A375 (cell line): ENCODE results near the gene KPNA1. TPM values are rescaled to one million over a fixed set of nuclear protein-coding genes. Genes with fewer than 3 reads are reported as not detected.

Source experiments
- small RNA-seq: library from RNA; depleted of rRNA; stranded (forward); fragments of <200 nt; gene quantifications from one replicate; pipeline ENCODE3, GENCODE V24; 2014
- total RNA-seq: library from RNA; depleted of rRNA; stranded (reverse); fragments of >200 nt; shearing (Covaris generic); gene quantifications from 2 replicates; pipeline ENCODE4 v1.2.3, GENCODE V29; 2014; rRNA removed

KPNA1 gene
- total RNA-seq: 22.9 and 24.0 TPM in 2 replicates

DNA sequence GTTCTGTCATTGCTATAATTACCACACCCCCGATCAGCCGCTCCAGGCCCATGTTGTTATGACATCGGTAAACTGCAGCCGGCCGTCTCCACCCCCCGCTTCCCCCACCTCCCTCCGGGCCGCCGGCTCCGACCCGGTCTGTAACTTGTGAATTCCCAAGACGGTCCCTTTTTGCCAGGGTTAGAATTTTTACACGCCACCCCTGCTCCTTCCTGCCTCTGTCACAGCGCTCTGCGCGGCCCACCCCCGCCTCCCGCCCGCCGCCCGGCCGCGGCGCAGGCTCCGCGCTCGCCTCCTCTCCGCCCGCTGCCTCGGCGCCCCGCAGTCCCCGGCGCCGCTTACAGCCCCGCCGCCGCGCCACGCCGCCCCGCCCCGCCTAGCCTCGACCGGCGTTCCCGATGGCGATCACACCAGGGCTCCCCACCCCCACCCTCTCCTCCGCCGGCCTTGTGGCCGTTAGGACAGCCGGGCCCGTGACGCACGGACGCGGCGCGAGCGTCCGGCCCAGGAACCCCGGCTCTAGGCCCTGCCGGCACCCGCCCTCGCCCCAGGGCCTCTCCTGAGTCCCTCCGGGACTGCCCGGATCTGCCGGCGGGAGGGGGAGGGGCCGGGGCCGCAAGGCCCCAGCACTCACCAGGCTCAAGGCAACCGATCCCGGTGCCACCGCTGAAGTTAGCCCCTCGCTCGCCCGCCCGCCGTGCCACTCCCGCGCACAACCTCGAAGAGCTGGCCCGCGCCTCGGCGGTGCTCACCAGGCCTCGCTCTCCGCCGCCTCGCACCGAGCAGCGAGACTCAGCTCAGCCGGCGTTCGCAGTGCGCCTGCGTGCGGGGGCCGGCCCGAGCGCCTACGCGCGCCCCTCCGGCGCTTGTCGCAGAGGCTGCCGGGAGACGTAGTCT, at the start of gene KPNA1:
Gene KPNA1, minus strand, starts transcription at position 817 of the 897 bp plus-strand sequence. CDS start 18,374 bp downstream, outside the sequence.

DNA sequence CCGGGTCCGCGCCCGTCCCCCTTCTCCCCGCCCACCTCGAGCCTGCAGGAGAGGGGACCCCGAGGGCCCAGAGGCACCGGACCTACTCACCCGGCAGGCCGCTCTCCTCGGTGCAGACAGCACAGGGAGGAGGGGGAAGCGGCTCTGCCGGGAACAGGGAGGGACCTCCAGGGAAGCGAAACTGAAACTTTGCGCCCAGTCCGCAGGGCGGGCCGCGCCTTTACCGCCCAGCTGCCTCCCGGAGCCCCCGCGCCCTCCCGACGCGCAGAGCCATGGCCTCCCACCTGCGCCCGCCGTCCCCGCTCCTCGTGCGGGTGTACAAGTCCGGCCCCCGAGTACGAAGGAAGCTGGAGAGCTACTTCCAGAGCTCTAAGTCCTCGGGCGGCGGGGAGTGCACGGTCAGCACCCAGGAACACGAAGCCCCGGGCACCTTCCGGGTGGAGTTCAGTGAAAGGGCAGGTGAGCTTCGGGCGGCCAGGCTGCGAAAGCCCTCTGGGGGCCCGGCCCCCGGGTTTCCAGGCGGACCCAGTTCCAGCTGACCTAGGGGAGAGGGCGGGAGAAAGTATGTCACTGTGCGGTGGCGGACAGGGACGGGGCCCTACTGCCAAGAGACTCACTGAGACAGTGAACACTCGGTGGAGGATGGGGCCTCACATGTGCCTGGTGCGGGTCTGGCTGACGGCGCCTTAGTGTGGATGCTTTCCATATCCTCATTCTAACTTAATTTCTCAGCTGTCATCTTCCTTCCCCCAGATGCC, 49.6 kb upstream of the KPNA1 start, which contains the start of the genes DTX3L and PARP9:
Gene DTX3L, plus strand, starts transcription at position 184 of the 758 bp plus-strand sequence. Its CDS starts 89 bp downstream, at position 273.
Gene PARP9, minus strand, starts transcription at position 146 of the 758 bp plus-strand sequence. CDS start 4,680 bp downstream, outside the sequence.

DNA sequence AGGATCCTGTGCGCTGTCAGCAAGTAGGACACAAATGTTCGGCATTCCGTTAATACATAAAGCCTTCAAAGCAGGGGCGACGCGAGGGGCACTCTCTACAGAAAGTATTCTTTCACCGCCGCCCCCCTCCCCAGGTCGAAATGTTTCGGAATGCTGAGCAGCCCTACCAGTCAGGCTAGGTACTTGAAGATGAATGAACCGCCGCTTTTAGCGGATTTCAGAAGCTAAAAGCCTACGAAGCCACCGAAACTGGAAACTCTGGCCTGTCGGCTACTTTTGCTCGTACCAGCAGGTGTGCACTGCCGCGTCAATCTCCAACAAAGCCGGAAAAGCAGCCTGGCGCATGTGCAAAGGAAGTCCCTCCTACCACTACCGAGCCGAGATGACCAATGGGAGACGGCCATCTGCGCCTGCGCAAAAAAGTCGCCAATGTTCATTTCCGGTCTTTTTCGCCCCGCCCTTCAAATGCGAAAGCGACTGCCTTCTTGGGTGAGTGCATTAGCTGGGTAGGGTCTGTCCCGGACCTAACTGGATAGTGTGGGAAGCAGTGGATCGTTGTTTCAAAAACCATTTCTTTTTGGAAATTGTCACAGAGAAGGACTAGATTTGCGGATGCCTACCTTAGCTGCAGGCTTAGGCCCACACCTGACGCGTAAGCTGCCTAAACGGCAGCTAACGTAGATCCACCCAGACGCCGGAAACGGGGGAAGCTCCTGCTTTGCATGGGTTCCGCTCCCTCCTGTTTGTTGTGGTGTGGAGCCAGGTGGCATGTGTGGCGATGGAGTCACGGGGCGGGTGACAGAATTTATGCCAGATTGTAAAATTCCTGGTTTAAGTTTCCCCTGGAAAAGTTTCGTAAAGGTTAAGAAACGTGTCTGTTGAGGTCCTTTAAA, 98.7 kb downstream of the KPNA1 start, which contains the start of gene WDR5B:
Gene WDR5B, minus strand, starts transcription at position 301 of the 893 bp plus-strand sequence. CDS start 534 bp downstream, outside the sequence.

DNA sequence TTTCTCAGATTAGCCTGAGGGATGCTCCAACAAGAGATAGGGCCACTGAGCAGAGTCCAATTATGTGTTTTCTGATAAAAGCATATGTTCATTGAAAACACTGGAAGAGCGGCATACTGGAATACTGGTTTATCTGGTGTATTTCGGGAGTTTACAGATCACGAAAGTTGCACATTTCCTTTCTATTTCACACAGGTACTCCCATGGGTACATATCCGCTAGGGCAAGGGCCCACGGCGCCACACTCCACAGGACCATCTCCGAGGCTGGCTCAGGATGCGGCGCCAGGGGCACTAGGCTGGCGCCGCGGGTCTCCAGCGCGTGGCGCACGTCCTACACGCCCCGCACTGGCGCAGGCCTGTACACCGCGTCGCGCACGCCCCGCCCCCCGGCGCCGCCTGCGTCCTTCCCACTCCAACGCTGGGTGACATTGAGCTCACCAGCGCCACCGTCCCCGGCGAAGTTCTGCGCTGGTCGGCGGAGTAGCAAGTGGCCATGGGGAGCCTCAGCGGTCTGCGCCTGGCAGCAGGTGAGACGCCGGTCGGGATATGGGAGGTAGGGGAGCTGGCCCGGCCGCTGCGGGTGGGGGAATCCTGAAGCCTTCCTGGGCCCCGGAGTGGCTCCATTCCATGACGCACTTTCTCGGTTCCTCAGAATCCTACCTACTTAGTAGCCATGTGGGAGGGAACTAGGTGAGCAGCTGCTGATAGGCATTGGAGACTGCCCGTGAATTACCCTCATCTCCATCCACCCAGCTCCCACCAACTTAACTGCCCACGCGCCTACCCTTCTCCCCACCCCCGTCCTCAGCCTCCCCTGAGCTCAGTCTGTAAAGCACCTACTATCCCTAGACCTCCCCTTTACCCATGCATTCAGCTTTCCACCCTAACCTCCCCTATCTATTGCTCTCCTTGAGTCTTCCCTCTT, 130.7 kb downstream of the KPNA1 start, which contains the start of gene FAM162A:
Gene FAM162A, plus strand, starts transcription at position 412 of the 927 bp plus-strand sequence. Its CDS starts 84 bp downstream, at position 496.

DNA sequence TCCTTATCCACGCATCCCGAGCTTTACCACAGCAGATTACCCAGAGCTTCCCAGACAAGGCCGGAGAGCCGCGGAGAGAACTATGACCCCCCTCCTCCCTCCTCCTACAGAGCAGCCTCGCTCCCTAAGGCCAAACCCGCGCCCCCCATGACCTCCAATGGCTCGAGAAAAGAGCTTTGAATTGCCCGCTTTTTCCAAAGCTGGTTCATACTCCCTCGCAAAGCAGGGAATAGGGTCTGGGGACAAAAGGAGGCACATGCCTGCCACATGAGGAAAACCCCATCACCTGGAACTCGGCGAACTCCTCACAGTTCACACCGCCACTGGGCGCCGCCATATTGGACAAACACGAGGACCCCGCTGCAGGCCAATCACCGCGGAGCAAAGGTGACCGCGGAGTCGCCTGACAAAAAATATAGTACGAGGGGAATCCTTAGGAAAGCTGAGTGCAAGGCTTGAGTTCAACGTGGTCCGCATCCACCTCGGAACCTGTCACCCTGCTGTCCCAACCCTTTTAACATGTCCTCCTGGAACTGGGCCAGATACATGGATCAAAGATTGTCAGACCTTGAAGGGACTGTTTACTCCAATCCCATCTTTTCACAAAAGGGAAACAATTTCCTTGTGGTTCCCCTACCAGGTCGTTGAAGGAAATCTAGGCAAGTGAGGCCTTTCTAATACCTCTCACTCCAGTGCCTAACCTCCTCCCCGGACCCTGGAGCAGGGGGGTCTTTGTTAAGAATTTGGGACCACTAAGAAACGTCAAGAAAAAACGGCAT, 131.7 kb downstream of the KPNA1 start, which contains the start of gene MIX23:
Gene MIX23, minus strand, starts transcription at position 344 of the 779 bp plus-strand sequence. Its CDS starts 7 bp downstream, at position 337.

Small RNAs within 50 kb of the gene (small RNA-seq; reads per million reads assigned to genes)
- not detected for gene AC083798.1
- not detected for gene AC096861.1

Other genes with a start within 250 kb of the KPNA1 start
- not detected in 2 replicates for gene CSTA, start 189.7 kb downstream of the KPNA1 start, total RNA-seq
- gene MIX23, start 131.7 kb downstream of the KPNA1 start, total RNA-seq: 92.6 and 114 TPM in 2 replicates
- gene FAM162A, start 130.8 kb downstream of the KPNA1 start, total RNA-seq: 28.5 and 50.6 TPM in 2 replicates
- gene WDR5B, start 98.9 kb downstream of the KPNA1 start, total RNA-seq: 3.5 and 4.3 TPM in 2 replicates
- 7.2 and 7.6 TPM in 2 replicates for gene PARP9, start 49.4 kb upstream of the KPNA1 start, total RNA-seq
- 11.8 and 12.4 TPM in 2 replicates for gene DTX3L, start 49.4 kb upstream of the KPNA1 start, total RNA-seq
- not detected in 2 replicates for gene PARP15, start 62.7 kb upstream of the KPNA1 start, total RNA-seq
- gene PARP14, start 165.9 kb upstream of the KPNA1 start, total RNA-seq: 25.7 and 29.7 TPM in 2 replicates